Activated effector memory CD4-positive, alpha-beta T cell treated with anti-CD3 and anti-CD28 coated beads, Interleukin-2, amount 50 U/mL, for 16 hours (primary cell): ENCODE measurements around the gene EVPL.

Experiments used
- DNase-seq: peaks from one replicate; pipeline ENCODE4 v3.0.0-alpha.2; 2020

The EVPL gene

DNA sequence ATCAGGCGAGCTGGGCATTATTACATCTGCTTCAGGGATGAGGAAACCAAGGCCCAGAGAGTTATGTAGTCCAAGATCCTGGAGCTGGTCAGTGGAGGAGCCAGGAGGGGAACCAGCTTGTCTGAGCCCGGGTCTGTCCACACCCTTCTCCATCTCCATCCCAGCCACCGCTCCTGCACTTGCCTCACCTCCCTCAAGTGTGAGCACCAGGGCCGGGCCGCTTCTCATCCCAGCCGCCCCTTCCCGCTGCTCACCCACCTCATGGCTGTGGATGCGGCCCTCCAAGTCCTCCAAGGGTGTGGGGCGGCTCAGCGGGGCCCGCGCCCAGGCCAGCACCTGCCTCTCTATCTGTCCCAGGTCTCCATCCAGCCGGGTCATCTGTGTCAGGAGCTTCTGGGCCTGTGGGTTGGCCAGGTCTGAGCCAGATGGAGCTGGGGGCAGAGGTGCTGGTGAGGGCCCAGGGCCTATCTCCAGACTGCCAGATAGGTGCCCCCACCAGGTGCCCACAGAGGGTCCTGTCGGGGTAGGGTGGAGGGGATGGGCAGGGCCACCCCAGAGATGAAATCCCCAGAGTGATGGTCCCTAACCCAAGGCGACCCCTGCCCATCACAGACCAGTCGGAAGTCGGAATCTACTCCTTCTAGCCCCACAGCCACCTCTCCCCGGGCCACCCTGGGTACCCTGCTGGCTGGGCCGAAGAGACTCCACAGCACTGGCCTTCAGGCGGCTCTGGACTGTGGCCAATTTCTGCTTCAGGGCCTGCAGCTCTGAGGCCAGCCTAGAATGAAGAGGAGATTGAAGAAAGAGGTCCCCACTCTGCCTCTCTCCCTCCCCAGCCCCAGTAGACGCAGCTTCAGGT lies 9.4 kb downstream of the EVPL start:
- DNase-seq = no peak

DNA sequence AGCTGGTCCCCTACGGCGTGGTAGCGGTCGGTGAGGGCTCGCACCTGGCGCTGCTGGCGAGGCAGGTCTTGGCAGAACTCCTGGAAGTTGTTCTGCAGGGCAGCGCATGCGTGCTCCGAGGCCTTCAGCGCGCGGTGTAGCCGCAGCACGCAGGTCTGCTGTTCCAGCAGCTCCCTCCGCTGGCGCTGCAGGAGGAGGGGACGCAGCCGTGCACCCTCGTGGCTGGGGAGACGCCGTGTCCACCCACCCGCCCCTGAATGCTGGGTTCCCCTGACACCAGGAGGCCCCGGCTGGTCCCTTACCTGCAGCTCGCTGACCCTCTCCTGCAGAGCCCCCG lies 12.2 kb downstream of the EVPL start:
- DNase-seq = no peak

DNA sequence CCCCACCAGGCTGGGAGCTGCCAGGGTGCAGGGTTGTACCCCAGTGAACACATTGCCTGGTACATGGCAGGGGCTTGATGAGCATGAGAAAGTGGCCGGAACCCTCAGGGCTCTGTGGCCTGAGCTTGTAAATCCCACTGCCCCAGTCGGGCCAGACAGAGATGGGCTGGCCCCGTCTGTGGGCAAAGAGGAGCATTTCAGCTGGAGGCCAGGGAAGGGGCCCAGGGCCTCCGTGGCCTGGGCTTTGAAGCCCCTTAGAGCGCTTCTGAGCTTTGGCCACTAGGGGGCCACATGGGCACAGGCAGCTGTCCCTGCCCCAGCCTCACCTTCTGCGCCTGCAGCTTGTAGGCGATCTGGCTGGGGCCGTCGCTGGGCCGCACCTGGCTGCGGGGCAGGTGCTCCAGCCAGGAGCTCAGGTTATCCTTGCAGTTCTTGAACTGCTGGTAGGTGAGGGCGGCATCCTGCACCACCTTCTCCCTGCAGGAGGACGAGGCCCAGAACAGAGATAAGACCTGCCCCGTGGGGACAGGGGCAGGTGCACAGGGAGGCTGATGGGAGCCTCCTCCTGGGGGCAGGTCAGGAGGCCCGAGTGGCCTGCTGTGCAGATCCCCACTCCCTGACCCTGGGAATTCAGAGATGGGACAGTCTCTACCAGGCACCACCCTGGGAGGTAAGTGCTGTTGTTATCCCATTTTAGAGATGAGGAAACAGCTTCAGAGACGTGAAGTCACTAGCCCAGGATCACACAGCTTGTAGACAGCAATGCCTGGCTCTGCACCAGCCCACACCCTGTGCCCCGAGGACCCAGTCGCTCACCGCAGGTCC lies 12.8 kb downstream of the EVPL start:
- peak; percentile 91 for DNase-seq

GRCh38 chr17:76013377-76013932 lies 13.7 kb downstream of the EVPL start:
- DNase-seq = no peak

- DNase-seq = no peak
Measured at GRCh38 chr17:76011951-76012350, 15.2 kb downstream of the EVPL start.

DNA sequence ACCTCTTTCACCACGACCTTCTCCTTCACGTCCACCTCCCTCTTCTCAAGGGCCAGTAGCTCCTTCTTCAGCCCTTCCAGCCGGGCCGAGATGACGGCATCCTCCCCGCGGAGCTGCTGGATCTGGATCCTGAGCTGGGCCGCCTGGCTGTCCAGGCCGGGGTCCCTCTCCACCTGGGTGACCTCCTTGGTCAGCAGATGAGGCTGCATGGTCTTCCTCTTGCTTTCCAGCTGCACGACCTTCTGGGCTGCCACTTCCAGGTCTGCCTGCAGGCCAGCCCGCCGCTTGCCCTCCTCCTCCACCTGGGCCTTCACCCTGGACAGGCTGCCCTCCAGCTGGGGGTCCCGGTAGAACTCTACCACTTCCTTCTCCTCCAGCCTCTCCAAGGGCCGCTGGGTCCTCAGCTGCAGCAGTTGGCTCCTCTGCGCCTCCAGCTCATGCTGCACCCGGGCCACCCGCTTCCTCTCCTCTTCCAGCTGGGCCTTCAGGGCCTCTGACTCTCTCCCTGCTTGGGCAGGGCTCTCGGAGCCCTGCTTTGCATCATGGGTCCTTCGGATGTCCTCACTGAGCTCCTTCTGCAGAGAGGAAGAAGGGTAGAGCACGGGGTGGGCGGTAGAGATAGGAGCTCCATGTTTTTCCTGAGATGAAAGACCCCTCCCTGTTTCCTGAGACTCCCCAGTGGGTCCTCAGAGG lies 17.0 kb downstream of the EVPL start:
- no peak for DNase-seq

DNA sequence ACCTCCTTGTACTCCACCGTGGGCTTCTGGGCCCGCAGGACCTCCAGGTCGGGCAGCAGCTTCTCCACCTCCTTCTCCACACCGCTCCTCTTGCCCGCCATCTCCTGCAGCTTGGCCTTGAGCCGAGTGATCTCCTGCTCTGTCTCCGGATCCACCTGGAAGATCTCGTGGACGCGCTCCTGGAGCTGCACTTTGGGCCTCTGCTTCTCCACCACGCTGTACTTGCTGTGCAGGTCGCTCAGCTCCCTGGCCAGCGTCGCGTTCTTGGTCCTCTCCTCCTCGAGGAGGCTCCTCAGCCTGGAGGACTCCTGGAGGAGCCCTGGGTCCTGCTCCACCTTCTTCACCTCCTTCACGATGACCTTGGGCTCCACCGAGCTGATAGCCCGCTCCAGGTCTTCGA lies 17.7 kb downstream of the EVPL start:
- no peak for DNase-seq

- no peak for DNase-seq
Measured at GRCh38 chr17:76008630-76009425, 18.3 kb downstream of the EVPL start.

- DNase-seq = no peak
Measured at GRCh38 chr17:76008208-76008607, 18.9 kb downstream of the EVPL start.

- no peak for DNase-seq
Measured at GRCh38 chr17:76007850-76008165, 19.3 kb downstream of the EVPL start.

DNA sequence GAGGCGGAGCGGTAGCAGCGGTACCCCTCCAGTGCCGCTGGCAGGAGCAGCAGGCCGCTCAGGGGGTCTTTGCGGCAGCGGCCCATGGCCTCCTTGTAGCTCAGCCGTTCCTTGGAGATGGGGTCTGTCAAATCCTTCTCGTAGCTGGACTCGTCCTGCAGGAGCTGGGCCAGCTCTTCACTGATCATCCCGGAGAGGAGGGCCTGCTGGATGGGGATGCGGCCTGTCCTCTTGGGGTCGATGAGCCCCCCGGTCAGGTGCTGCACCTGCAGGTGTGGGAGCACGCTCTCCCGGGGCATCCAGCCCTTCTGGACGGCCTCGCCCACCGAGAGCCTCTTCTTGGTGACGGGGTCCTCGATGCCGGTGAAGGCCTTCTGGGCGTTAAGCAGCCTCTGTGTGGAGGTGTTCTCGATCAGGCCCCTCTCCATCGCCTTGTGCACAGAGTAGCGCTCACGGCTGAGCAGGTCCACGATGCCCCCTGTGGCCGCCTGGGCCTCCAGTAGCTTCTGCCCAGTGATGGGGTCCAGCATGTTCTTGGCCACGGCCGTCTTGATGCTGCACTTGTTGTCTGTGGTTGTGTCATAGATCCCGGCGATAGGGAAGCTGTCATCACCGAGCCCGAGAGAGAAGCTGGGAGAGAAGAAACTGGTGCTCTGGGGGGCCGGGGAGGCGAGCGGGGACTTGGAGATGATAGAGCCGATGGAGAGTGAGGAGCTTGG lies 19.8 kb downstream of the EVPL start:
- DNase-seq = no peak

- peak; percentile 92 for DNase-seq
Measured at GRCh38 chr17:76005263-76006149, 21.6 kb downstream of the EVPL start.

- no peak for DNase-seq
Measured at GRCh38 chr17:76004750-76005262, 22.3 kb downstream of the EVPL start.

DNA sequence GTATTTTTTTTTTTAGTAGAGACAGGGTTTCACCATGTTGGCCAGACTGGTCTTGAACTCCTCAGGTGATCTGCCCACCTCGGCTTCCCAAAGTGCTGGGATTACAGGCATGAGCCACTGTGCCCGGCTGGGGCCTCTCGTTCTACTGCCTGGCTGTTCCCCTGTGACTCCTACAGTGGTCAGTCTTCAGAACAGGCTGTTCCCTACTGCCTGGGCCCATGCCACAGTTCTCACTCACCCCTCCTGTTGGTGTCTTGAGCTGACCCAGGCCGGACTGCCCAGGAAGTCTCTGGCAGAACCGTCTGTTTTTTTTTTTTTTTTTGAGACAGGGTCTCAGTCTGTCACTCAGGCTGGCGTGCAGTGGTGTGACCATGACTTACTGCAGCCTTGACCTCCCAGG lies 23.2 kb downstream of the EVPL start:
- DNase-seq = no peak

DNA sequence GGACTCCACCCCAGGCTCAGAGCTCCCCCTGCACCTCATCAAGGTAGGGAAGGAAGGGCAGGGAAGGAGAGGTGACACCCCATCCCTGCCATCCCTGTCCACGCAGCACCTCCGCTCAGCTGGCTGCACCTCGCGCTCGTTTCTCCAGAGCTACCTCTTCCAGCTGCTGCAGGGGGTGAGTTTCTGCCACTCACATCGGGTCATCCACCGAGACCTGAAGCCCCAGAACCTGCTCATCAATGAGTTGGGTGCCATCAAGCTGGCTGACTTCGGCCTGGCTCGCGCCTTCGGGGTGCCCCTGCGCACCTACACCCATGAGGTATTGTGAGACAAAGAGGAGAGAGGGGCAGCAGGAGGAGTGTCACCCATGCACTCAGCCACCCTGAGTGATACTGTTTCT lies 25.0 kb downstream of the EVPL start:
- no peak for DNase-seq

GRCh38 chr17:76000755-76001521 lies 26.2 kb downstream of the EVPL start, which contains the start of gene CDK3:
TSS of gene CDK3 (plus strand) at chr17:76000855. CDS start at chr17:76001426, 571 bp downstream.
- DNase-seq = no peak

DNA sequence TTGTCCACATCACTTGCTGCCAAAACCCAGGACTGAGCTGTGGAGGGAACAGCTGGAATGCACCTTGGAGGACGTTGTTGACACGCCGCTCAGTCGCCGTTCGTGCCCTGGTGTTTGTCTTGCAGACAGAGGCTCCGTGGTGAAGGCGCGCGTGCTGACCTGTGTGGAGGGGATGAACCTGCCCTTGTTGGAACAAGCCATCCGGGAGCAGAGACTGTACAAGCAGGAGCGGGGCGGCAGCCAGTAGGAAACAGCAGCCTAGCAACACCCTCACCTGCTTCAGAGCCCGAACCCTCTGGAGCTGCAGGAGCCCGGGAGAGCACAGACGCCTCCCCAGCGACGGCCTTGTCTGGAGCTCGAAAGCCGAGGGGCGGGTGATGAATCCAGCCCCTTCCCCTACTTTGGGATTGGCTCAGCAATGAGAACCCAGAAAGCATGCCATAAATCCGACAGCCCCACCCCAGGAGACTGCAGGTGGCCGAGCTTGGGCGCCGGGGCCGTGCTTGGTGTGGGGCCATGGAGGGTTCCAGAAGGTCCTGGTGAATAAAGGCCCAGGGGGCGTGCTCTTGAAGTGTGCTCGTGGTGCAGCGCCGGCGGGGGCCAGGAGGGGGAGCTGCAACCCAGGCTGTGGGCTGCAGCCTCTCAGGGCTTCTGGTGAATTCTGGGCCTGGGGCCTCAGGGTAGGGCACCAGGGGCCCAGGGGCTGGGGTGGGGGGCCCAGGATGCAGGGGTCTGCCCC lies 26.9 kb downstream of the EVPL start:
- DNase-seq = peak; percentile 86

- DNase-seq = no peak
Measured at GRCh38 chr17:75998327-75998795, 28.7 kb downstream of the EVPL start.
